OCI-LY7 (cell line): ENCODE results near the gene TLE3. TPM values are rescaled to one million over a fixed set of nuclear protein-coding genes. Genes with fewer than 3 reads are reported as not detected.

ENCODE experiments used
- BruUV-seq: library from RNA; stranded (reverse); fragments of 400-500 nt; replicated peaks from 2 replicates; lab custom pipeline; 2021; lab: Mats Ljungman, UMichigan
- CTCF ChIA-PET: fragments of 300-600 bp; sonication (Branson Sonifier 250); formaldehyde crosslinking; loops from one replicate; lab custom pipeline; 2022; ENCODE audit warnings: antibody characterized with exemption; ENCODE audit not compliant: unreplicated experiment; lab: Charles Lee
- POLR2A ChIA-PET: fragments of 300-600 bp; sonication (Branson Sonifier 250); formaldehyde crosslinking; loops from one replicate; lab custom pipeline; 2022; ENCODE audit warnings: antibody characterized with exemption; lab: Charles Lee
- DNase-seq: peaks from one replicate; pipeline ENCODE4 v3.0.0-alpha.2; 2015; ENCODE audit warnings: low spot score
- H2AFZ ChIP-seq: fragments of 200-600 bp; sonication (generic), shearing (Covaris generic); 2 replicates; pipeline ENCODE4 v1.6.1; 2014; ENCODE audit warnings: mild to moderate bottlenecking, antibody characterized with exemption, low read length, moderate library complexity
- H3K27ac ChIP-seq: fragments of 200-600 bp; sonication (generic); 2 replicates; pipeline ENCODE4 v1.5.1; 2014; ENCODE audit warnings: mixed run types, low read depth, mild to moderate bottlenecking, moderate library complexity, low read length, inconsistent platforms; ENCODE audit not compliant: poor library complexity, severe bottlenecking
- H3K36me3 ChIP-seq: fragments of 200-600 bp; sonication (generic); 2 replicates; pipeline ENCODE4 v1.6.1; 2014; ENCODE audit warnings: mild to moderate bottlenecking, antibody characterized with exemption, low read length, moderate library complexity, mixed read lengths; ENCODE audit not compliant: insufficient read depth
- H3K4me1 ChIP-seq: fragments of 200-600 bp; sonication (generic); 2 replicates; pipeline ENCODE4 v1.5.1; 2014; ENCODE audit warnings: mild to moderate bottlenecking, low read length; ENCODE audit not compliant: insufficient read depth, poor library complexity, severe bottlenecking
- H3K4me2 ChIP-seq: fragments of 200-600 bp; sonication (generic); 2 replicates; pipeline ENCODE4 v1.6.1; 2014; ENCODE audit warnings: mild to moderate bottlenecking, low read length
- H3K4me3 ChIP-seq: fragments of 200-600 bp; sonication (generic); 2 replicates; pipeline ENCODE4 v1.5.1; 2014; ENCODE audit warnings: mild to moderate bottlenecking, low read depth, low read length; ENCODE audit not compliant: poor library complexity, severe bottlenecking
- H3K79me2 ChIP-seq: fragments of 200-600 bp; sonication (generic); 2 replicates; pipeline ENCODE4 v1.6.1; 2016; ENCODE audit warnings: low read depth, mild to moderate bottlenecking, low read length, moderate library complexity, mixed read lengths; ENCODE audit not compliant: insufficient read depth
- H3K9me2 ChIP-seq: fragments of 200-600 bp; sonication (generic); 2 replicates; pipeline ENCODE4 v1.6.1; 2016; ENCODE audit warnings: mild to moderate bottlenecking, low read length, mixed read lengths; ENCODE audit not compliant: insufficient read depth
- H3K9me3 ChIP-seq: fragments of 200-600 bp; sonication (generic); 2 replicates; pipeline ENCODE4 v1.6.1; 2014; ENCODE audit warnings: mild to moderate bottlenecking, mixed run types, low read length, mixed read lengths
- H4K20me1 ChIP-seq: fragments of 200-600 bp; sonication (generic); 2 replicates; pipeline ENCODE4 v1.6.1; 2014; ENCODE audit warnings: mild to moderate bottlenecking, antibody characterized with exemption, low read length, moderate library complexity, mixed read lengths; ENCODE audit not compliant: insufficient read depth
- CTCF ChIP-seq: fragments of 200-600 bp; sonication (generic); conservative IDR thresholded peaks from 2 replicates; pipeline ENCODE4 v1.5.1; 2014; ENCODE audit warnings: mild to moderate bottlenecking, antibody characterized with exemption, low read length, moderate library complexity, mixed read lengths
- EZH2phosphoT487 ChIP-seq: fragments of 200-600 bp; sonication (generic); IDR thresholded peaks from 2 replicates; pipeline ENCODE4 v1.6.1; 2018; ENCODE audit warnings: low read depth, borderline replicate concordance, mild to moderate bottlenecking, mixed run types, antibody characterized with exemption, low read length, moderate library complexity, mixed read lengths
- intact Hi-C: fragments of 100-400 bp; cut with micrococcal nuclease; formaldehyde crosslinking; loops from one replicate; pipeline ENCODE4 v1.10.0; 2022; ENCODE audit not compliant: unreplicated experiment
- total RNA-seq, 2 experiments: library from RNA; depleted of rRNA in 1 of 2; stranded (reverse); fragments of >200 nt in 1 of 2; shearing (Covaris generic) in 1 of 2; gene quantifications; 2 replicates each; pipeline ENCODE4 v1.2.3, GENCODE V29; 2014 to 2022

TLE3 gene
- total RNA-seq, 2 experiments from 2014 or later, result 31.9 to 37.9 TPM

- H2AFZ ChIP-seq, result no peak overlapping the region
- CTCF ChIA-PET, result no interaction called here
- POLR2A ChIA-PET, result no interaction called here
- H3K27ac ChIP-seq, result no peak overlapping the region
- intact Hi-C loops, result no loop called here
- H3K36me3 ChIP-seq, result no peaks in the 10 kb centered on the region; the same call in 1 of the 2 replicates
- H3K4me1 ChIP-seq, result peaks cover 17% of the 10 kb centered on the region
- no peaks in the 10 kb centered on the region for H3K9me2 ChIP-seq
- DNase-seq, result no peak
- H4K20me1 ChIP-seq, result no peaks in the 10 kb centered on the region
- BruUV-seq, result no TSS peak
- H3K4me2 ChIP-seq, result no peak overlapping the region
- no peak overlapping the region for H3K4me3 ChIP-seq
- TF ChIP-seq CTCF (no peak), EZH2phosphoT487 (no peak)
- H3K79me2 ChIP-seq, result no peaks in the 10 kb centered on the region
- peaks cover 13% of the 10 kb centered on the region; the same call in 1 of the 2 replicates for H3K9me3 ChIP-seq
Observed at GRCh38 chr15:70006259-70007147, 91.2 kb downstream of the TLE3 start.

- ChIA-PET CTCF (no interaction called here), POLR2A (no interaction called here)
- no peak overlapping the region for H3K27ac ChIP-seq
- intact Hi-C loops, result no loop called here
- no peak overlapping the region for H2AFZ ChIP-seq
- DNase-seq, result no peak
- BruUV-seq, result no TSS peak
- H4K20me1 ChIP-seq, result no peaks in the 10 kb centered on the region
- peaks cover 13% of the 10 kb centered on the region; the same call in 1 of the 2 replicates for H3K9me3 ChIP-seq
- no peak overlapping the region for H3K4me2 ChIP-seq
- no peak overlapping the region for H3K4me3 ChIP-seq
- no peak for TF ChIP-seq EZH2phosphoT487
- no peak for TF ChIP-seq CTCF
- H3K4me1 ChIP-seq, result peaks cover 33% of the 10 kb centered on the region
- no peaks in the 10 kb centered on the region for H3K9me2 ChIP-seq
- no peaks in the 10 kb centered on the region for H3K79me2 ChIP-seq
- no peaks in the 10 kb centered on the region; the same call in 1 of the 2 replicates for H3K36me3 ChIP-seq
Observed at GRCh38 chr15:70004826-70005225, 92.9 kb downstream of the TLE3 start.

- H3K9me3 ChIP-seq, result peaks cover 13% of the 10 kb centered on the region; the same call in 1 of the 2 replicates
- H3K27ac ChIP-seq, result no peak overlapping the region
- peaks cover 23% of the 10 kb centered on the region for H3K4me1 ChIP-seq
- no peaks in the 10 kb centered on the region for H3K79me2 ChIP-seq
- TF ChIP-seq CTCF (no peak), EZH2phosphoT487 (no peak)
- DNase-seq, result no peak
- no peak overlapping the region for H2AFZ ChIP-seq
- POLR2A ChIA-PET, result no interaction called here
- no peaks in the 10 kb centered on the region for H3K9me2 ChIP-seq
- no peaks in the 10 kb centered on the region for H4K20me1 ChIP-seq
- intact Hi-C loops, result no loop called here
- CTCF ChIA-PET, result no interaction called here
- H3K4me3 ChIP-seq, result no peak overlapping the region
- no peak overlapping the region for H3K4me2 ChIP-seq
- no TSS peak for BruUV-seq
- no peaks in the 10 kb centered on the region; the same call in 1 of the 2 replicates for H3K36me3 ChIP-seq
Observed at GRCh38 chr15:70002897-70003296, 94.8 kb downstream of the TLE3 start.
